ENCODE data around the gene LANCL2. TPM values are rescaled to one million over a fixed set of nuclear protein-coding genes. Genes with fewer than 3 reads are reported as not detected.
"Not testable (repeated sequence)": the region's sequence is repeated elsewhere in the genome, so short reads cannot be mapped to it uniquely, and the experiment has no call there.

LANCL2 gene
- total and polyA plus RNA-seq, 4 donors, result 6.3 to 14.4 (median 9.9) TPM

- TF ChIP-seq, protein P1, sequence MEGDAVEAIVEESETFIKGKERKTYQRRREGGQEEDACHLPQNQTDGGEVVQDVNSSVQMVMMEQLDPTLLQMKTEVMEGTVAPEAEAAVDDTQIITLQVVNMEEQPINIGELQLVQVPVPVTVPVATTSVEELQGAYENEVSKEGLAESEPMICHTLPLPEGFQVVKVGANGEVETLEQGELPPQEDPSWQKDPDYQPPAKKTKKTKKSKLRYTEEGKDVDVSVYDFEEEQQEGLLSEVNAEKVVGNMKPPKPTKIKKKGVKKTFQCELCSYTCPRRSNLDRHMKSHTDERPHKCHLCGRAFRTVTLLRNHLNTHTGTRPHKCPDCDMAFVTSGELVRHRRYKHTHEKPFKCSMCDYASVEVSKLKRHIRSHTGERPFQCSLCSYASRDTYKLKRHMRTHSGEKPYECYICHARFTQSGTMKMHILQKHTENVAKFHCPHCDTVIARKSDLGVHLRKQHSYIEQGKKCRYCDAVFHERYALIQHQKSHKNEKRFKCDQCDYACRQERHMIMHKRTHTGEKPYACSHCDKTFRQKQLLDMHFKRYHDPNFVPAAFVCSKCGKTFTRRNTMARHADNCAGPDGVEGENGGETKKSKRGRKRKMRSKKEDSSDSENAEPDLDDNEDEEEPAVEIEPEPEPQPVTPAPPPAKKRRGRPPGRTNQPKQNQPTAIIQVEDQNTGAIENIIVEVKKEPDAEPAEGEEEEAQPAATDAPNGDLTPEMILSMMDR (IDR thresholded peaks at IDR 0.05; ENCODE audit: control extremely low read depth, extremely low read depth), result no peak
- H3K9me3 ChIP-seq (ENCODE audit: control insufficient read depth in 4 of 4, insufficient read depth in 3 of 4, low read length in 3 of 4), result peaks cover 0 to 10% (median 0%) of the 10 kb centered on the region in 4 donors
- H3K4me3 ChIP-seq, result no peak overlapping the region
- H3K27me3 ChIP-seq (ENCODE audit: control insufficient read depth in 3 of 3, insufficient read depth in 3 of 3, low read length in 2 of 3), result no peaks in the 10 kb centered on the region
- WGBS, 2 donors, result 72 to 86% methylated on average over 4 of the region's 4 CpGs
- H3K27ac ChIP-seq (ENCODE audit: low read depth in 1 of 2, low read length in 1 of 2), result no peak overlapping the region
- H3K9ac ChIP-seq (ENCODE audit: insufficient read depth in 1 of 2, low read length in 2 of 2), result no peak overlapping the region
- H3K4me1 ChIP-seq (ENCODE audit: control insufficient read depth in 5 of 5, insufficient read depth in 5 of 5, low read length in 5 of 5), result peaks cover 0 to 1% (median 0%) of the 10 kb centered on the region in 5 donors
- no peaks in the 10 kb centered on the region for H3K36me3 ChIP-seq (ENCODE audit: control insufficient read depth in 4 of 4, insufficient read depth in 4 of 4, low read length in 4 of 4)
- no peak for ATAC-seq (ENCODE audit: insufficient read depth, low FRiP score)
- no peak for DNase-seq
These were observed 16.6 kb upstream of the LANCL2 start for GRCh38 chr7:55348502-55348901.

DNA sequence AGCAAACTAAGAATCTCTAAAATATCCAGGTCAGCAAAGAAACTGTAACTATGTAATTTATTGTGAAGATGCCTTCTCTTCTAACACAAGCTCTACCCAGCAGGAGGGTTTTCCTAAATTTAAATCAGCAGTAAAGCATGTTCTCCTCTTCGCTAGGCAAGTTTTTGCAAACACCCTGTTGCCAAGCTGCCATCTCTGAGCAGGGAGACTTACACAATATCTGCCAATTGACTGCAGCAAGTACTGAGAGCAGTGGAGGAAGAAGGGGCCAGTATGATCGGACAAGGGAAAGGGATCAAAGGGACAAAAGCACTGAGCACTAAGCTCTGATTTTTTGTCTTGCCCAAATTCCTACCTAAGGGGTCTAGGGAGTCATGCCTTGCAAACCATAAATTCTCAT is 16.0 kb upstream of the LANCL2 start:
- Histone ChIP-seq H3K27ac (ENCODE audit: low read depth in 1 of 2, low read length in 1 of 2) (no peak overlapping the region), H3K4me3 (no peak overlapping the region), H3K27me3 (ENCODE audit: control insufficient read depth in 3 of 3, insufficient read depth in 3 of 3, low read length in 2 of 3) (no peaks in the 10 kb centered on the region), H3K9me3 (ENCODE audit: control insufficient read depth in 4 of 4, insufficient read depth in 3 of 4, low read length in 3 of 4) (peaks cover 0 to 5% (median 0%) of the 10 kb centered on the region in 4 donors), H3K9ac (ENCODE audit: insufficient read depth in 1 of 2, low read length in 2 of 2) (no peak overlapping the region), H3K4me1 (ENCODE audit: control insufficient read depth in 5 of 5, insufficient read depth in 5 of 5, low read length in 5 of 5) (peaks cover 0 to 1% (median 0%) of the 10 kb centered on the region in 5 donors), H3K36me3 (ENCODE audit: control insufficient read depth in 4 of 4, insufficient read depth in 4 of 4, low read length in 4 of 4) (no peaks in the 10 kb centered on the region)
- TF ChIP-seq, protein P1 (IDR thresholded peaks at IDR 0.05; ENCODE audit: control extremely low read depth, extremely low read depth), result no peak
- DNase-seq (no peak), ATAC-seq (ENCODE audit: insufficient read depth, low FRiP score) (no peak)
- WGBS, 2 donors, result 22 to 53% methylated on average over 2 of the region's 2 CpGs

- Histone ChIP-seq H3K4me1 (ENCODE audit: control insufficient read depth in 5 of 5, insufficient read depth in 5 of 5, low read length in 5 of 5) (peaks cover 0 to 1% (median 0%) of the 10 kb centered on the region in 5 donors), H3K27ac (ENCODE audit: low read depth in 1 of 2, low read length in 1 of 2) (no peak overlapping the region), H3K9ac (ENCODE audit: insufficient read depth in 1 of 2, low read length in 2 of 2) (no peak overlapping the region), H3K9me3 (ENCODE audit: control insufficient read depth in 4 of 4, insufficient read depth in 3 of 4, low read length in 3 of 4) (peaks cover 0 to 2% (median 0%) of the 10 kb centered on the region in 4 donors), H3K4me3 (no peak overlapping the region), H3K36me3 (ENCODE audit: control insufficient read depth in 4 of 4, insufficient read depth in 4 of 4, low read length in 4 of 4) (no peaks in the 10 kb centered on the region), H3K27me3 (ENCODE audit: control insufficient read depth in 3 of 3, insufficient read depth in 3 of 3, low read length in 2 of 3) (no peaks in the 10 kb centered on the region)
- 81 to 82% methylated on average over 7 of the region's 7 CpGs for WGBS, 2 donors
- ATAC-seq (ENCODE audit: insufficient read depth, low FRiP score) (no peak), DNase-seq (no peak)
- TF ChIP-seq, protein P1 (IDR thresholded peaks at IDR 0.05; ENCODE audit: control extremely low read depth, extremely low read depth), result no peak
These were observed 14.9 kb upstream of the LANCL2 start for GRCh38 chr7:55350281-55350680.

GRCh38 chr7:55351263-55351662 is 13.9 kb upstream of the LANCL2 start:
- Histone ChIP-seq H3K9ac (ENCODE audit: insufficient read depth in 1 of 2, low read length in 2 of 2) (no peak overlapping the region), H3K4me1 (ENCODE audit: control insufficient read depth in 5 of 5, insufficient read depth in 5 of 5, low read length in 5 of 5) (peaks cover 0 to 1% (median 0%) of the 10 kb centered on the region in 5 donors), H3K9me3 (ENCODE audit: control insufficient read depth in 4 of 4, insufficient read depth in 3 of 4, low read length in 3 of 4) (peaks cover 0 to 2% (median 0%) of the 10 kb centered on the region in 4 donors), H3K4me3 (no peak overlapping the region), H3K27me3 (ENCODE audit: control insufficient read depth in 3 of 3, insufficient read depth in 3 of 3, low read length in 2 of 3) (no peaks in the 10 kb centered on the region), H3K36me3 (ENCODE audit: control insufficient read depth in 4 of 4, insufficient read depth in 4 of 4, low read length in 4 of 4) (no peaks in the 10 kb centered on the region), H3K27ac (ENCODE audit: low read depth in 1 of 2, low read length in 1 of 2) (no peak overlapping the region)
- TF ChIP-seq, protein P1 (IDR thresholded peaks at IDR 0.05; ENCODE audit: control extremely low read depth, extremely low read depth), result no peak
- ATAC-seq (ENCODE audit: insufficient read depth, low FRiP score) (no peak), DNase-seq (no peak)
- WGBS, 2 donors, result 56 to 74% methylated on average over 3 of the region's 3 CpGs

DNA sequence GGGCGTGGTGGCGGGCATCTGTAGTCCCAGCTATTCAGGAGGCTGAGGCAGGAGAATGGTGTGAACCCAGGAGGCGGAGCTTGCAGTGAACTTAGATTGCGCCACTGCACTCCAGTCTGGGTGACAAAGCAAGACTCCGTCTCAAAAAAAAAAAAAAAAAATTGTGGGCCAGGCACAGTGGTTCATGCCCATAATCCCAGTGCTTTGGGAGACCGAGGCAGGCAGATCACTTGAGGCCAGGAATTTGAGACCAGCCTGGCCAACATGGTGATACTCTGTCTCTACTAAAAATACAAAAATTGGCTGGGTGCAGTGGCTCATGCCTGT is 12.2 kb upstream of the LANCL2 start:
- not testable (repeated sequence) for DNase-seq; H3K4me3 ChIP-seq; H3K27me3 ChIP-seq (ENCODE audit: control insufficient read depth in 3 of 3, insufficient read depth in 3 of 3, low read length in 2 of 3); H3K36me3 ChIP-seq (ENCODE audit: control insufficient read depth in 4 of 4, insufficient read depth in 4 of 4, low read length in 4 of 4); H3K27ac ChIP-seq (ENCODE audit: low read depth in 1 of 2, low read length in 1 of 2); H3K9me3 ChIP-seq (ENCODE audit: control insufficient read depth in 4 of 4, insufficient read depth in 3 of 4, low read length in 3 of 4); H3K9ac ChIP-seq (ENCODE audit: insufficient read depth in 1 of 2, low read length in 2 of 2); ATAC-seq (ENCODE audit: insufficient read depth, low FRiP score); H3K4me1 ChIP-seq (ENCODE audit: control insufficient read depth in 5 of 5, insufficient read depth in 5 of 5, low read length in 5 of 5)
- 94 to 95% methylated on average over 6 of the region's 6 CpGs for WGBS, 2 donors
